GM19193 (cell line): ENCODE data around the gene TCF7L1.

Source experiments
- POLR2A ChIP-seq: IDR thresholded peaks from 4 replicates; pipeline ENCODE4 v1.6.1; 2011; ENCODE audit not compliant: insufficient read depth, insufficient read length; ENCODE audit errors: extremely low read depth

The TCF7L1 gene

GRCh38 chr2:85181844-85182456 is 48.8 kb downstream of the TCF7L1 start:
- TF ChIP-seq POLR2A, result no peak

GRCh38 chr2:85183076-85183475 is 49.9 kb downstream of the TCF7L1 start:
- no peak for TF ChIP-seq POLR2A

GRCh38 chr2:85183479-85183878 is 50.3 kb downstream of the TCF7L1 start:
- no peak for TF ChIP-seq POLR2A

DNA sequence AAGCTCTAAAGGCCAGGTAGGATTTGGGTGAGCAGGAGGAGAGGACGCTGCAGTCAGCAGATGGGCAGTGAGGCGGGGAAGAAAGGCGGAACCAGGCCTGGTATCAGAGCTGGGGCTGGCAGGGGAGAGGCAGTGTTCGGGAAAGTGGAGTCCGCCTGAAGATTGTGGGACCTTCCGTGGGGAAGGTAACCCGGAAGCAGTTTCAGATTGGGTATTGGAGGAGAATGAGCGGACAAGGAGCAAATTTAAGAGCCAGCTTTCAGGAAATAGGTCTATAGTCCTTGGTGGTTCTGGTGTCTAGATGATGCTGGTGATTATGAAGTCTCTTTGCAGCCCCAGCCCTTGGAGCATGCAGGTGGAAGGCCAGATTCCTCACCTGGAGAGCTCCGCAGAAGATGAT is 51.0 kb downstream of the TCF7L1 start:
- TF ChIP-seq POLR2A, result no peak

GRCh38 chr2:85184990-85185389 is 51.8 kb downstream of the TCF7L1 start:
- no peak for TF ChIP-seq POLR2A

- TF ChIP-seq POLR2A, result no peak
These were observed 52.3 kb downstream of the TCF7L1 start for GRCh38 chr2:85185431-85185940.

GRCh38 chr2:85187069-85187468 is 53.9 kb downstream of the TCF7L1 start:
- no peak for TF ChIP-seq POLR2A

GRCh38 chr2:85188852-85189251 is 55.7 kb downstream of the TCF7L1 start:
- TF ChIP-seq POLR2A, result no peak

GRCh38 chr2:85189606-85190270 is 56.5 kb downstream of the TCF7L1 start:
- TF ChIP-seq POLR2A, result no peak

DNA sequence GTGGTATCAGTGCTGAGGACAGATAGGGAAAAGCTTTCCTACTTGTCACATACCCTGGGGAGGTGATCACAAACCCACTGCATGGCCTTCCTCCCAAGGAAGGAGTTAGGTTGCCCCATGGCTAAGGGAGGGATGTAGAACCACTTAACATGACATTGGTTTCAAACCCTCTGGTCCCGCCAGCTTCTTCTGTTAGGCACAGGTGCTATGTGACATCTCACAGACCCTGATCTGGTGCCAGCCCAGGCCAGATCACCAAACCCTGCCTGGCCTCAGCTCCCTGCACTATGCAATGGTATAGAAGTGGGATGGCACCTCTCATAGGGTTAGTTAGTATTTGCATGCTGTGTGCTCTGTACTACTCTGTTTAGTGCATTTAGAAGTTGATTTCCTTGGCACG is 58.0 kb downstream of the TCF7L1 start:
- TF ChIP-seq POLR2A, result no peak

DNA sequence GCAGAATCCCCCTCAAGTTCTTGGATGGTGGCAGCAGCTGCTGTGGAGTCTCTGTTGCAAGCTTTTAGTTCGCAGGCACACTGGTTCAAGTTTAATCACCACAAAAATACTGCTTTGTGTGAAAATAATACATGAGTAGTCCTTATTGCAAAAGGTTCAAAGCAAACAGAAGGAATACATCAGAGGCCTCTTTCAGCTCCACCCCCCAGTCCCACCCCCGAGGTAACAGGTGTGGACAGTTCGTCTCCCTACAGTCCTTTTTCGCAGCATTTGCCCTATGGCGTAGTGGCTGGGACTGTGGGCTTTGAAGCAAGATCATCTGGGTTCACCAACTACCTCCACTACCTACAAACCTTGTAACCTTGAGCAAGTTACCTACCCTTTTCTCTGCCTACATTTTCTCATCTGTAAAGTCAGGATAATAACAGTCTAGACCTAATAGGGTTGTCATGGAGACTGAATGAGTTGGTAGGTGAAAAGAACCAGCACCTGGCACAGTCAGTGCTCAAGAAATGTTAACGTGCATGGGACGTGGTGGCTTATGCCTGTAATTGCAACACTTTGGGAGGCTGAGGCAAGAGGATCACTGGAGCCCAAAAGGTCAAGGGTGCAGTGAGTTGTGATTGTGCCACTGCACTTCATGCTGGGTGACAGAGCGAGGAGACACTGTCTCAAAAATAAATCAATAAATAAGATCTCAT is 61.7 kb downstream of the TCF7L1 start:
- no peak for TF ChIP-seq POLR2A

- TF ChIP-seq POLR2A, result no peak
These were observed 62.8 kb downstream of the TCF7L1 start for GRCh38 chr2:85195956-85196355.

DNA sequence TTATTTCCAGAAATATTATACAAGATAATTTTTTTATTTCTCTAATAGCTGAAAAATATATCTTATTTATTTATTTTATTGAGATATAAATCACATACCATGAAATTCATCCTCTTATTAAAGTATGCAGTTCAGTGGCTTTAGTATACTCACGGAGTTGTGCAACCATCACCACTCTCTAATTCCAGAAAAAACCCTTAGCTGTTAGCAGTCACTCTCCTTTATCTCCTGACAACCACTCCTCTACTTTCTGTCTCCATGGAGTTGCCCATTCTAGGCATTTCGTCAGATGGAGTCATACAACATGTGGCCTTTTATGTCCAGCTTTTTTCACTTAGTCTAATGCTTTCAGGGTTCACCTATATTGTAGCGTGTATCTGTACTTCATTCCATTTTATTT is 66.5 kb downstream of the TCF7L1 start:
- TF ChIP-seq POLR2A, result no peak

DNA sequence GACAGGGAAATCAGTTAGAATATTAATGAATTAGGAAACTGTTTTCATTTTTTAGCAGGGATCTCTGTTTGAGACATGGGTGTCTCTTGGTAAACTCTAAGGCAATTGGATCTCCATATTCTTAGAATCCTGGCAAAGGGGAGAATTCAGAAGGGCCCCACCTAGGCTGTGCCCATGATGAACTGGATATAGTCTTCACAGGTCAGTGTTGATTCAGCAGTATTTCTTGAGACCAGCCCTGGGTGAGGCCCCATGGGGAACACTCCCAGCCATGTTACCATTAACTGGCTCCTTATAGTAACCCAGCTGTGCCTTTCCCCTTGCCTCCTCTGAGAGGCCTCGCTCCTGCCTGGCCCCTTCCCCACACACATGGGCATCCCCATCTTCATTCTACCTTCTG is 76.7 kb downstream of the TCF7L1 start:
- TF ChIP-seq POLR2A, result no peak

DNA sequence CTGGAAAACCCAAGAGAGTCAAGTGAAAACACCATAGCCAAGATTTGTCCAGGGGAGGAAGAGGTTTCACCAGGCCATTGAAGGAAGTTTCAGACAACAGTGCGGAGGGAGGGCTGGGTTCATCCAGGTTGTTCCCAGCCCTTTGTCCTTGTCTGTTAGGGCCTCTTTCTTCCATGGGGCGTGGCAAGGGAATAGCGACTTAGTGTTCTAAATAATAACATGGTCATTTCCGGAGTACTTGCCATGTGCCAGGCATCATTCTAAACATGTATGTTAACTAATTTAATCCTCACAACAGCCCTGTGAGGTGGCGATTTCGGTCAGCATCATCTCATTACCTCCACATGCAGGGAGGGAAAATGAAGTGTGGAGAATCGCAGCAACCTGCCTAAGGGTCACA is 77.3 kb downstream of the TCF7L1 start:
- no peak for TF ChIP-seq POLR2A

- TF ChIP-seq POLR2A, result no peak
These were observed 79.6 kb downstream of the TCF7L1 start for GRCh38 chr2:85212841-85213240.

DNA sequence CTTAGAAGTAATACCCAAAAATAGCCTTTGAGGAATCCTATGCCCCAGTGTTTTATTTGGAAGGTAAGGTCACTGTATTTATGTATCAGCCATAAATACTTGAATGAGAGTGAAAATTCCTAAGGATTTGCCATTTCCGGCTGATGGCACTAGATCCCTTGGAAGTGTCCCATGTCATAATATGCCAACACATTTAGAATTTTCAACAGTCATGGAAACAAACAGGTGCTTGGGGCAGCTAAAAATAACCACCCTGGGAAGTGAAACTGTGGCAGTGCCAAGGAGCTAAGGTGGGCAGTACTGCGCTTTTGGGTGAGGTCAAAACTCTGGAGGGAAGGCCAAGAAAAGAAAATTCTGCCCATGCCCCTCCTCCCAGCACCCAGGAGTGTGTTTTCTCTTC is 80.2 kb downstream of the TCF7L1 start:
- no peak for TF ChIP-seq POLR2A
